ENCODE data around the gene SYNPO2.

- TF ChIP-seq RAD21 (CRISPR knock-in tag; IDR thresholded peaks at IDR 0.05) (no peak), ZNF792 (CRISPR knock-in tag; IDR thresholded peaks at IDR 0.05) (no peak), CTCF (CRISPR knock-in tag; IDR thresholded peaks at IDR 0.05) (no peak), ZKSCAN1 (IDR thresholded peaks at IDR 0.05; ENCODE audit: low read length) (no peak)
Observed at GRCh38 chr4:118939169-118939783, 50.6 kb downstream of the SYNPO2 start.

All from HepG2 (cell line).